Measurements from ENCODE around the gene RNF186.
"Not testable (repeated sequence)": the region's sequence is repeated elsewhere in the genome, so short reads cannot be mapped to it uniquely, and the experiment has no call there.

RNF186 gene, protein sequence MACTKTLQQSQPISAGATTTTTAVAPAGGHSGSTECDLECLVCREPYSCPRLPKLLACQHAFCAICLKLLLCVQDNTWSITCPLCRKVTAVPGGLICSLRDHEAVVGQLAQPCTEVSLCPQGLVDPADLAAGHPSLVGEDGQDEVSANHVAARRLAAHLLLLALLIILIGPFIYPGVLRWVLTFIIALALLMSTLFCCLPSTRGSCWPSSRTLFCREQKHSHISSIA

DNA sequence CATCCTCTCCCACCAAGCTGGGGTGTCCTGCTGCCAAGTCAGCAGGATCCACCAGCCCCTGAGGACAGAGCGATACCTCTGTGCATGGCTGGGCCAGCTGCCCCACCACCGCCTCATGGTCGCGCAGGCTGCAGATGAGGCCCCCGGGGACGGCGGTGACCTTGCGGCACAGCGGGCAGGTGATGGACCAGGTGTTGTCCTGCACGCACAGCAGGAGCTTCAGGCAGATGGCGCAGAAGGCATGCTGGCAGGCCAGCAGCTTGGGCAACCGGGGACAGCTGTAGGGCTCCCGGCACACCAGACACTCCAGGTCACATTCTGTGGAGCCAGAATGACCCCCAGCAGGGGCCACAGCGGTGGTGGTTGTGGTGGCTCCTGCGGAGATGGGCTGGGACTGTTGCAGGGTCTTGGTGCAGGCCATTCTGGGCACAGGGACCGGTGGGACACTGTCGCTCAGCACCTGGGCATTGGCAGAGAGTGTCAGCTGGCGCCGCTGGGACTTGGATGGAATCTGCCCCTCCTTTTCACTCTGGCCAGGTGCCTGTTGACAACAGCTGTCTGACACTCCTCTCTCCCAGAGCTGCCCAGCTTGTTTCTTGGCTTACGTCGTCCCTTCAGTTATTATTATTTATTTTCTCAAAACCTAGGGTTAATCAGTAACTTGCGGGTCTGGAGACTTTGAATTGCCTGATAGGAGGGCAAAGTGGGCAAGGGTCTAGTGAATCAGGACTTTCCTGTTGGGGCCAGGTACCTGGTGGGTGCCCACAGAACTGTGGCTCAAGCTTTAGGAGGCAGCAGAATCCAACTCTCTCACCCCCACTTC, at the start of gene RNF186:
Gene RNF186 (minus strand): TSS at position 603 of the 823 bp plus-strand sequence. CDS start 182 bp downstream, at position 421.
- no peak for DNase-seq

DNA sequence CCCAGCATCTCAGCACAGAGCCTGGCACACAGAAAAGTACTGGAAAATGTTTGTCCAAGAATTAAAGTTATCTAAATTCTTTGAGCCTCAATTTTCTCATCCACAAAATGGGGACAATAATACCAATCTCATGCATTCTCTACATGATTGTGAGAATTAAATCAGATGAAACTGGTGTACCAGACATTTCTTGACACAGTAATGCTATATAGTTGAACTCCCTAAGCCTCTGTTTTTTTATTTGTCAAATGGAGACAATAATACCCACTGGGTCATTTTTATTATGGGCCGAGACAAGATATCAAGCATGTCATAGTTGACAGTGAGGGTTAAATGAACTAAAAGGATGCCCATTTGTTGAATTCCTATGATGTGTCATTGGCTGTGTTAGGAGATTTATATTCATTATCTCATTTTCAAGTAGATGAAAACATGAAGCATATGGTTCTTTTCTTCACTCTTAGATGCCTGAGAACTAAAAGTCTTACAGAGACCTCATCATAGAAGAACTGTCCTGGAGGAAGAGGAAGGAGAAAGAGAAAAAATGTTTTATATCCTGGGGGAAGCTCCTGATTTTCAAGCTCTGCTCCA, 49.6 kb upstream of the RNF186 start:
- no peak for DNase-seq

DNA sequence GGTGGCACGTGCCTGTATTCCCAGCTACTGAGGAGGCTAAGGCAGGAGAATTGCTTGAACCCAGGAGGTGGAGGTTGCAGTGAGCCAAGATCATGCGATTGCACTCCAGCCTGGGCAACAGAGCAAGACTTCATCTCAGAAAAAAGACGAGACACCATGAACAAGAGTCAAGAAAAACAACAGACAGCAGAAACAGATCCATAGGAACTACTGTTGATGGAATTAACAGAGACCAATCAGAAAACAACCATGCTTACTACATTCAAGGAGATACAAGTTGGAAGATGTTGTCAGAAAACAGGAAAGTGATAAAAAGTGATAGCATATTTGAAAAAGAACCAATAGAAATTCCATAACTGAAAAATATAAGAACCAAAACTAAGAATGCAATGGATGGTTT, 47.9 kb upstream of the RNF186 start:
- no peak for DNase-seq

- no peak for DNase-seq
These were observed 46.9 kb upstream of the RNF186 start for GRCh38 chr1:19861842-19862530.

DNA sequence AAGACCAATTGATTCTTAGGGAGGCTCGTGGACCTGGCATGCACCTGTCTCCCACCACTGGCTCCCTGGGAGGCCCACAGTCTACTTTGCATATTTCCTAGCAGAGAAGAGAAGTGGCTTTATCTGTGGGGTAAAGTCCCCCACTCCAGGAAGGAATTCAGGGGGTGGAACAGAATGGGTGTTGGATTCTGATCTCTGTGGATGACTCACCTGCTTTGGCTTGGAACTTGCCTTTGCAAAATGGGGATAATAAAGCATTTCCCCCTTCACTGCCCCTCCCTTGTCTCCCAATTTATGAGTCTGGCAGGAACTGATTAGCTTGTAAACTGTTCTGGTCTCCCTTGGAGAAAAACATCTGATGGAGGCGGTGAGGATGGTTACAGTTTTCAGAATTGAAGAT, 46.0 kb upstream of the RNF186 start:
- no peak for DNase-seq

DNA sequence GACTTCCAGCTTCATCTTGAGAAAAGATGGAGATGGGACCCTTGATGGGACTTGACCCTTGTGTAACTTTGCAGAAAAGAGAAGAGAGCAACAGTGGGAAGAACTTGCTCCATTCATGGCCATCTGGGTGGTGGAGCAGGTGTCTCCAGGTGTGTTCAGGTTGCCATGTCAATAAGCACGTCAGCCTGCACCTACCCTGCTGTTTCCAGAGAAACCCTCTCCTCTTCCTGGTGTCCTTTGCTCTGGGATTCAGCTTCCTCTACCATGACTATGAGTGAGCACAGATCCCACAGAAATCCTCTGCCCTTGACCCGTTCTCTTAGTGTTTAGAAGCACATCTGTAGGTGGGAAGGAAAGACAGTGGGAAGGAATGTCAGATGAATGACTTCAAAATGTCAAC, 45.3 kb upstream of the RNF186 start:
- DNase-seq = no peak

- DNase-seq = no peak
These were observed 44.8 kb upstream of the RNF186 start for GRCh38 chr1:19859876-19860275.

DNA sequence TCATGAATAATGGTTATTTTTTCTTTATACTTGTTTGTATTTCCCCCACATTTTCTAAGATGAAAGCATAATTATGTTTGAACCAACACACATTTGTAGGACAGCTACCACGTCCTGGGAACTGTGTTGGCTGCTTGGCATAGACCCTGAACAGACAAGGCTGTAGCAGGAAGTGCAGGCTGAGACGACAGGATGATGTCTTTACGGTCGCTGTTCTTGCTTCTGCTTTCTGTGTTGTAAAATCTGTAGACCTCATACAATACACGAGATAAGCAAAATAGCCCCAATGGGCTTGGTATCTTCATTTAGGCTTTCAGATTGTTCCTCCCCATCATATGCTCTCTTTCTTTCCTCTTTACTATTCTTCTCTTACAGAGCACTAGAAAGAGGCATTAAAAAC, 43.8 kb upstream of the RNF186 start:
- no peak for DNase-seq

DNA sequence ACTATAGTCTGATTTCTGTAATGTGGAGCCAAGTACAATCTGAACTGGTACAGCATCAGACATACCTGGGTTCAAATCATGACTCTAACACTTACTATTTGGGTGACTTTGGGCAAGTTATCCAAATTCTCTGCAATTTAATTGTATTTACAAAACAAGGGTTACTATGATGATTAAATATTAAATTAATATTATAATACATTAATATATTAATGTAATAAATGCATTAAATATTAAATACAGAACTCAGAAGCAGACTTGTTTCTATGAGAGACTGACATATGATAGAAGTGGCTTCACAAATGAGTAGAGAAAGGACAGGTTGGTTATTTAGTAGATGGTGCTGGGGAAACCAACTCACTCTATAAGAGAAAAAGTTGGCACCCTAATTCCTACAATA, 39.8 kb upstream of the RNF186 start:
- DNase-seq = no peak

- DNase-seq = no peak
These were observed 37.0 kb upstream of the RNF186 start for GRCh38 chr1:19852036-19852435.

DNA sequence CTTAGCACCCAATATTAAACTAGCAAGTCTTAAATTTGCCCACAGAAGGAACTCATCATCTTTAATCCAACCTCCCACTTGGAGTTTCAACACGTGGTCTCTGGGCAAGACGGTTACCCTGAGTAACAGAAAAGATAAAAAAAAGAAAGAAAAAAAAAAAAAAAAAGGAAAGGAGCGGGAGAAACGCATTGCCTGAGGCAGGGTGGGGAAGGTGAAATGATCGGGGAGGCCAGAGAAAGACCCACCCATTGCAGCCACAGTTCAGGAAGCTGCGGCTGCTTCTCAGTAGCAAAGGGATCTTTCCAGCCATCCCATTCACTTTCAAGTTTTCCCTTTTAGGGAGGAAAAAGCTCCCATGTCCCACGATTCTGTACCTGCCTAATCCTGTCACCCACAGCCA, 35.1 kb upstream of the RNF186 start:
- no peak for DNase-seq

DNA sequence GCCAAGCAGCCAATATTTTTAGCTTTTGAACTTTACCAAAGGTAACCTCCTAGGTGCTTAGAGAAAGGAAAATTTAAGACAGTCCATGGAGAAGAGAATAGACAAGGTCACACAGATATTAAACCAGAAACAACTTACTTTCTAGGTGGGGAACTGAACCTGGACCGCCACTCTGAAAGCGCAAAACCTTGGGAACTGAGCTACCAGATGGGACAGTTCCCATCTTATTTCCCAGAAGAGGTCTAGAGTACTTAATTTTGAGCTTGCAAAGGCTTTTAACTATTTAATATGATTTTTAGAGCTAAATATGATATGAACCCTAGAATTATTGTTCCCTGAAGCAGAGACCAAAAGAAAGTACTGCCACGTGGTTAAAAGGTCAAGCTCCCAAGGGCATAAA, 34.2 kb upstream of the RNF186 start:
- not testable (repeated sequence) for DNase-seq

DNA sequence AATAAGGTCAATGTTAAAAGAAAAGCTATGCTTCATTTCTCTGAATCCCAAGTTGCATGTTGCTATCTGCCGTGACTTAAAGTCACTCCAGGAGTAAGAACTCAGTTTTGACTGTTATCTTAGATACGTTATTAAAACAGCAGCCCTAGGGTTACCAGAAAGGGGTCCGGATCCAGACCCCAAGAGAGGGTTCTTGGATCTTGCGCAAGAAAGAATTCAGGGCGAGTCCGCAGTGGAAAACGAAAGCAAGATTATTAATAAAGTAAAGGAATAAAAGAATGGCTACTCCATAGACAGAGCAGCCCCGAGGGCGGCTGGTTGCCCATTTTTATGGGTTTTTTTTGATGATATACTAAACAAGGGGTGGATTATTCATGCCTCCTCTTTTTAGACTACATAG, 32.3 kb upstream of the RNF186 start:
- not testable (repeated sequence) for DNase-seq

DNA sequence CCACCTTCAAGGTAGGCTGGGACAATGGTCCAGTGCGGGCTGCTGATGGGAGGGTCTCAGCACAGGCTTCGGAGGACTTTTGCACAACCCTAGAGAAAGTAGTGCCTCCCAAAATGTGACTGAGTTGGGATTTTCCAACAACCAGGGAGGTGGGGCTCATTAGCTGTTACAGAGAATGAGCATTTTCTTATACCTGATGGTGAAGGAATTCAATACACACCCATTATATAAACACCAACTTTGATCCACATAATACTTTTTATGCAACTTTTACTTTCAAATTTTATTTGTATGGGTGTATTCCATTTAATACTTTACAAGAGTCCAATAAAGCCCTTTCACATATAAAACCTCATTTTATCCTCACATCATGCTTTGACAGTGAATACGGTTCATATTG, 31.3 kb upstream of the RNF186 start:
- no peak for DNase-seq

DNA sequence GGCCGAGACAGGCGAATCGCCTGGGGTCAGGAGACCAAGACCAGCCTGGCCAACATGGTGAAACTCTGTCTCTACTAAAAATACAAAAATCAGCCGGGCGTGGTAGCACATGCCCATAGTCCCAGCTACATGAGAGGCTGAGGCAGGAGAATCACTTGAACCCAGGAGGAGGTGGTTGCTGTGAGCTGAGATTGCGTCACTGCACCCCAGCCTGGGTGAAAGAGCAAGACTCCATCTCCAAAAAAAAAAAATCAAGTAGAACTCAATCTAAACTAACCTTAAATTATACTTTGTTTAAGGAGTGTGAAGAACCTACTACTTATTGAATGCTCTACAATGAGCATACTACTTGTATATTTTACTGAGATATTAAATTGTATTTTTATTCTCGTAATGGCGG, 30.5 kb upstream of the RNF186 start:
- DNase-seq = no peak

- DNase-seq = no peak
These were observed 29.8 kb upstream of the RNF186 start for GRCh38 chr1:19844731-19845495.

GRCh38 chr1:19840228-19840627, 25.1 kb upstream of the RNF186 start:
- no peak for DNase-seq

- no peak for DNase-seq
These were observed 22.8 kb upstream of the RNF186 start for GRCh38 chr1:19837866-19838265.

- DNase-seq = no peak
These were observed 20.5 kb upstream of the RNF186 start for GRCh38 chr1:19835578-19835977.

- no peak for DNase-seq
These were observed 16.4 kb upstream of the RNF186 start for GRCh38 chr1:19831441-19831840.

DNA sequence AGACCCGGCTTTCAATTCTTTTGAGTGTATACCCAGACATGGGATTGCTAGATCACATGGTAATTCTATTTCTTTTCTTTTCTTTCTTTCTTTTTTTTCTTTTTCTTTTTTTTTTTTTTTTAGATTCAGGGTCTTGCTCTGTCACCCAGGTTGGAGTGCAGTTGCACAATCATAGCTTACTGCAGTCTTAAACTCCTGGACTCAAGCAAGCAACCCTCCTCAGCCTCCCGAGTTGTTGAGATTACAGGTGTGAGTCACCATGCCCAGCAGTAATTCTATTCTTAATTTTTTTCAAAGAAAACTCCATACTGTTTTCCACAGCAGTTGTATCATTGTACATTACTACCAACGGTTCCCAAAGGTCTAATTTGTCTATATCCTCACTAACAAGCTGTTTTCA, 13.5 kb upstream of the RNF186 start:
- DNase-seq = no peak

- DNase-seq = no peak
These were observed 10.2 kb upstream of the RNF186 start for GRCh38 chr1:19825298-19825697.

- DNase-seq = no peak
These were observed 9.5 kb upstream of the RNF186 start for GRCh38 chr1:19824541-19824940.

All from activated CD8-positive, alpha-beta memory T cell treated with anti-CD3 and anti-CD28 coated beads, Interleukin-2, amount 50 U/mL, for 4 hours (primary cell).